Activated naive CD4-positive, alpha-beta T cell treated with anti-CD3 and anti-CD28 coated beads, Interleukin-2, amount 10 ng/mL, durations not matched to agents 7 days and 5 days (primary cell): ENCODE data around the gene CCDC154.

Experiments
- CTCF ChIA-PET: fragments of 350-600 bp; sonication (Branson Sonifier 250); formaldehyde crosslinking; loops from one replicate; lab custom pipeline; 2021; ENCODE audit warnings: antibody characterized with exemption; lab: Charles Lee
- DNase-seq: peaks from one replicate; pipeline ENCODE4 v3.0.0-alpha.2; 2020
- H3K27ac Mint-ChIP-seq: one replicate; pipeline ENCODE4 v1.8.0; 2021; ENCODE audit warnings: mild to moderate bottlenecking, moderate library complexity, mixed read lengths
- H3K27me3 Mint-ChIP-seq: one replicate; pipeline ENCODE4 v1.8.0; 2021; ENCODE audit warnings: mild to moderate bottlenecking, mixed read lengths
- H3K36me3 Mint-ChIP-seq: one replicate; pipeline ENCODE4 v1.8.0; 2021; ENCODE audit warnings: mixed read lengths
- H3K4me1 Mint-ChIP-seq: one replicate; pipeline ENCODE4 v1.8.0; 2021; ENCODE audit warnings: mixed read lengths
- H3K4me3 Mint-ChIP-seq: one replicate; pipeline ENCODE4 v1.8.0; 2021; ENCODE audit warnings: mild to moderate bottlenecking, moderate library complexity, mixed read lengths
- H3K9me3 Mint-ChIP-seq: one replicate; pipeline ENCODE4 v1.8.0; 2021; ENCODE audit warnings: mixed read lengths

Gene CCDC154, protein sequence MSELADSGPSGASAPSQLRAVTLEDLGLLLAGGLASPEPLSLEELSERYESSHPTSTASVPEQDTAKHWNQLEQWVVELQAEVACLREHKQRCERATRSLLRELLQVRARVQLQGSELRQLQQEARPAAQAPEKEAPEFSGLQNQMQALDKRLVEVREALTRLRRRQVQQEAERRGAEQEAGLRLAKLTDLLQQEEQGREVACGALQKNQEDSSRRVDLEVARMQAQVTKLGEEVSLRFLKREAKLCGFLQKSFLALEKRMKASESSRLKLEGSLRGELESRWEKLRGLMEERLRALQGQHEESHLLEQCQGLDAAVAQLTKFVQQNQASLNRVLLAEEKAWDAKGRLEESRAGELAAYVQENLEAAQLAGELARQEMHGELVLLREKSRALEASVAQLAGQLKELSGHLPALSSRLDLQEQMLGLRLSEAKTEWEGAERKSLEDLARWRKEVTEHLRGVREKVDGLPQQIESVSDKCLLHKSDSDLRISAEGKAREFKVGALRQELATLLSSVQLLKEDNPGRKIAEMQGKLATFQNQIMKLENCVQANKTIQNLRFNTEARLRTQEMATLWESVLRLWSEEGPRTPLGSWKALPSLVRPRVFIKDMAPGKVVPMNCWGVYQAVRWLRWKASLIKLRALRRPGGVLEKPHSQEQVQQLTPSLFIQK

DNA sequence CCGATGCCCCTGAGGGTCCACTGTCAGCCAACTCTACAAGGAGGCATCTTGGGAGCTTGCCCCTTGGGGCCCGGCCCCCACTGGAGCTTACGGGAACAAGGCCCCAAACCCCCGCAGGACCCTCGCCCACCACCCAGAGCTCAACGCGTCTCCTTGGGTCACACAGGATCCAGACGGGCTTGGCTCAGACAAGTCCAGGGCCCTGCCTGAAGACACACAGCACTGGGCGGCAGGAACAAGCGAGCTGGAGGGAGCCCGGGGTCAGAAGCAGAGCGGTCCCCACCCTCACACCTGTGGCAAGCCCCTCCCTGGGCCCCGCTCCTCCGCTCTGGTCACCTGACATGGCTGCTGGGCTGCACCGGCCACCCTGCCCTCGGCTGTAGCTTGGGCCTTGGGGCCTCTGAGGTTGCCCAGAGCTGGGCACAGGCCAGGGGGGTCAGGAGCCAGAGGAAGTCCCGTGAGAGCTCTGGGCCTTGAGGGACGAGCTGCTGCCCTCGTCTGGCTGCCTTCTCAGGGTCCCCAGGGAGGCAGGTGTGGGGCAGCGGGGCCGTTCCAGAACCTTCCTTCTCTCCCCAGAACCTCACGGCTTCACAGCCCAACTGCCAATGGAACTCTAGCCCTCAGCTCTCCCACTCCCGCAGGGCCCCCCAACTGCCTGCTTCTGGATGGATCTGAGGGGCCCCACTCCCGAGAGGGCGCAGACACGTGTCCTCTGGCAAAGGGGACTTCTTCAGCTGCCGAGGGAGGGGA is at the start of gene CCDC154:
CCDC154 (minus strand) TSS at position 577 of the 750 bp plus-strand sequence; CDS start at position 343, 234 bp downstream.
- Mint-ChIP-seq H3K4me3 (no peak within 1 kb of the TSS), H3K4me1 (no peaks in the 10 kb centered on the region), H3K36me3 (peaks cover 1% of the 10 kb centered on the region), H3K27me3 (no peaks in the 10 kb centered on the region), H3K27ac (no peak within 1 kb of the TSS), H3K9me3 (no peaks in the 10 kb centered on the region)
- no peak for DNase-seq
- CTCF ChIA-PET = no interaction called here

GRCh38 chr16:1493746-1494094 is 49.4 kb upstream of the CCDC154 start:
- peak; percentile 47 for DNase-seq
- Mint-ChIP-seq H3K9me3 (no peaks in the 10 kb centered on the region), H3K4me1 (peaks cover 19% of the 10 kb centered on the region), H3K36me3 (peaks cover 10% of the 10 kb centered on the region), H3K27me3 (no peaks in the 10 kb centered on the region), H3K27ac (peak overlapping the region; percentile 99), H3K4me3 (peak overlapping the region; percentile 98)
- CTCF ChIA-PET = no interaction called here

- peak within 1 kb of the TSS; percentile 99 for H3K27ac Mint-ChIP-seq
- DNase-seq = peak; percentile 91
- CTCF ChIA-PET = no interaction called here
- H3K27me3 Mint-ChIP-seq = no peaks in the 10 kb centered on the region
- H3K9me3 Mint-ChIP-seq = no peaks in the 10 kb centered on the region
- H3K36me3 Mint-ChIP-seq = peaks cover 5% of the 10 kb centered on the region
- H3K4me1 Mint-ChIP-seq = peaks cover 19% of the 10 kb centered on the region
- peak within 1 kb of the TSS; percentile 98 for H3K4me3 Mint-ChIP-seq
Observed at GRCh38 chr16:1492923-1493745, 48.8 kb upstream of the CCDC154 start, which contains the start of gene TELO2. TELO2 (plus strand) TSS chr16:1493360; CDS start chr16:1494282, 922 bp downstream.

- no peak for DNase-seq
- Mint-ChIP-seq H3K9me3 (no peaks in the 10 kb centered on the region), H3K4me1 (peaks cover 19% of the 10 kb centered on the region), H3K36me3 (peaks cover 3% of the 10 kb centered on the region), H3K4me3 (peak overlapping the region; percentile 98), H3K27me3 (no peaks in the 10 kb centered on the region), H3K27ac (peak overlapping the region; percentile 99)
- CTCF ChIA-PET = no interaction called here
Observed at GRCh38 chr16:1492082-1492922, 47.9 kb upstream of the CCDC154 start.

GRCh38 chr16:1491327-1491726 is 47.0 kb upstream of the CCDC154 start:
- CTCF ChIA-PET = no interaction called here
- Mint-ChIP-seq H3K27ac (no peak overlapping the region), H3K4me3 (no peak overlapping the region), H3K4me1 (peaks cover 19% of the 10 kb centered on the region), H3K9me3 (no peaks in the 10 kb centered on the region), H3K36me3 (no peaks in the 10 kb centered on the region), H3K27me3 (no peaks in the 10 kb centered on the region)
- no peak for DNase-seq

DNA sequence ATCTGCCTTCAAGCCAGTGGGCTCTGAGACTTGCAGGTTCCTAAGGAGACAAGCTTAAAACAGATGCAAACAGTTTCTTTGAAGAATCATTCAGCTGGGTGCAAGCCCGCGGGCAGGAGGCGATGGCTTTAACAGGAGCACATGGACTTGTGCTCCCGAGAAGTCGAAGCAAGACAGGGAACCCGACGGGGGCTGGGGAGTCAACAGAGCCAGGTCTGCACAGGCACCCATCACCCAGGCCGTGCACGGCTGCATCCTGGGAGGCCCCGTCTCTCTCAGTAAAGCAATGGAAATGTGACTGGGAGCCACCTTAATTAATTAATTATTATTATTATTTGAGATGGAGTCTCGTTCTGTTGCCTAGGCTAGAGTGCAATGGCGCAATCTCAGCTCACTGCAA is 44.7 kb upstream of the CCDC154 start:
- Mint-ChIP-seq H3K4me3 (no peak overlapping the region), H3K27me3 (peaks cover 6% of the 10 kb centered on the region), H3K4me1 (peaks cover 11% of the 10 kb centered on the region), H3K27ac (no peak overlapping the region), H3K9me3 (no peaks in the 10 kb centered on the region), H3K36me3 (no peaks in the 10 kb centered on the region)
- CTCF ChIA-PET = no interaction called here
- no peak for DNase-seq

DNA sequence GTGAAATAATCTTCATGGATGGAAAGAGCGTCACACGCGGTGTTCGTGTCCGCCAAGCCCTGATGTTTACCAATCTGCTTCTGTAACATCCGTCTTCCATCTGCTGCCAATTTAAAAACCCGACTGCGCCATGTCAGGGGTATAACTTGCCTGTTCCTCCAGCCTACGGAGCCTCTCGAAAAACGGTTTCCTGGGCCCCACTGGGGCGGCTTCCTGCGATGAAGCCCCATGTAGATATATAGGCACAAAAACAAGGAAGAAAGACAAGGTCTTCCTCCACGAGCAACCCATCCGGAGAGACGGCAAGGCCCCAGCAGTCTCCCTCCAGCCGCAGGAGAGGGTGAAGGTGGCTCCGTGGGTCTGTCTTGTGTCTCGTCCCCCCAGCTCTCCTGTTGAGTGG is 44.3 kb upstream of the CCDC154 start, which contains the start of gene PTX4:
PTX4 (minus strand) TSS at position 326 of the 400 bp plus-strand sequence; CDS start at position 291, 35 bp downstream.
- CTCF ChIA-PET = no interaction called here
- Mint-ChIP-seq H3K36me3 (no peaks in the 10 kb centered on the region), H3K4me1 (peaks cover 8% of the 10 kb centered on the region), H3K27me3 (peaks cover 8% of the 10 kb centered on the region), H3K4me3 (no peak within 1 kb of the TSS), H3K27ac (peak within 1 kb of the TSS; percentile 22), H3K9me3 (no peaks in the 10 kb centered on the region)
- DNase-seq = no peak

- no peaks in the 10 kb centered on the region for H3K9me3 Mint-ChIP-seq
- no peak overlapping the region for H3K4me3 Mint-ChIP-seq
- no peak for DNase-seq
- CTCF ChIA-PET = no interaction called here
- H3K4me1 Mint-ChIP-seq = peaks cover 8% of the 10 kb centered on the region
- H3K36me3 Mint-ChIP-seq = no peaks in the 10 kb centered on the region
- no peak overlapping the region for H3K27ac Mint-ChIP-seq
- H3K27me3 Mint-ChIP-seq = peaks cover 13% of the 10 kb centered on the region
Observed at GRCh38 chr16:1488054-1488601, 43.8 kb upstream of the CCDC154 start.

- Mint-ChIP-seq H3K4me1 (peaks cover 3% of the 10 kb centered on the region), H3K27me3 (peaks cover 15% of the 10 kb centered on the region), H3K4me3 (no peak overlapping the region), H3K36me3 (no peaks in the 10 kb centered on the region), H3K9me3 (no peaks in the 10 kb centered on the region), H3K27ac (no peak overlapping the region)
- no peak for DNase-seq
- CTCF ChIA-PET = no interaction called here
Observed at GRCh38 chr16:1487395-1488053, 43.2 kb upstream of the CCDC154 start.

DNA sequence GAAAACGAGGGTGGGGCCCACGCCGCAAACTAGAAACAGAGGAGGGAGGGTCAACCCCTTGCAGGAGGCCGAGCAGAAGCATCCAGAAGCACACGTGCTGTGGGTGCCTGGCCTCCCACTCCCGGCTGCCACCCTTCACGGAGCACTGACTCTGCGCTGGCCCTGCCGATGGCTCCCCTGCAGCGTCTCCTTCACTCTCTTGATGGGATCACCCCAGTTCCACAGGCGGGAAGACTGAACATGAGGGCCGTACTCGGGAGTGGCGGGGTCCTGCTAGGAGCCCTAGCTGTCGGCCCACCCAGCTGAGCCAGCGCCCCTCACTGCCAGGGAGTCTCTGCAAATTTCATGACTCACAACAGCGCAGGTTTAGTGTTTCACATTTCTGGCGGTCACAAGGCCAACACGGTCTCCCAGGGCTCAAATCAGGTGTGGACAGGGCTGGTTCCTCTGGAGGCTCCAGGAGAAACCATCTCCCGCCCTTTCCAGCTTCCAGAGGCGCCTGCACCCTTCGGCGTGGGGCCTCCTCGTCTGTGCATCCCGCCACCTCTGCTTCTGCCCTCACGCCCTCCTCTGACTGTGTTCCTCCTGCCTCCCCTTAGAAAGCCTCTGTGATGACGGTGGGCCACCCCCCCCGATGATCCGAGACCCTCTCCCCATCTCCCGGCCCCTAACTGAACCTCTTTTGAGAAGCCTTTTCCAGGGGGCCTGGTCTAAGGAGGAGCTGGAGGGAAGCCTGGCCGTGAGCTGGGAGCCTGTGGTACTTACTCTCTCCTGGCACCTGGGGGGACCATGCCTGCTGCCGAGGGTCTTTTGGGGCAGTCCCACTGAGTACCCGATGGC is 42.4 kb upstream of the CCDC154 start:
- H3K9me3 Mint-ChIP-seq = no peaks in the 10 kb centered on the region
- CTCF ChIA-PET = no interaction called here
- H3K27ac Mint-ChIP-seq = no peak overlapping the region
- H3K36me3 Mint-ChIP-seq = no peaks in the 10 kb centered on the region
- DNase-seq = no peak
- H3K27me3 Mint-ChIP-seq = peaks cover 23% of the 10 kb centered on the region
- no peaks in the 10 kb centered on the region for H3K4me1 Mint-ChIP-seq
- no peak overlapping the region for H3K4me3 Mint-ChIP-seq

GRCh38 chr16:1485847-1486496 is 41.6 kb upstream of the CCDC154 start:
- no peak overlapping the region for H3K4me3 Mint-ChIP-seq
- no peaks in the 10 kb centered on the region for H3K4me1 Mint-ChIP-seq
- no peaks in the 10 kb centered on the region for H3K36me3 Mint-ChIP-seq
- no peak for DNase-seq
- CTCF ChIA-PET = no interaction called here
- peaks cover 31% of the 10 kb centered on the region for H3K27me3 Mint-ChIP-seq
- no peak overlapping the region for H3K27ac Mint-ChIP-seq
- no peaks in the 10 kb centered on the region for H3K9me3 Mint-ChIP-seq
